NOMO-1 treated with DMSO at 0.1 percent for 48 hours (cell line): Measurements from ENCODE around the gene DNAJC11.
"Not testable (repeated sequence)": the region's sequence is repeated elsewhere in the genome, so short reads cannot be mapped to it uniquely, and the experiment has no call there.

Experiments used
- DNase-seq: peaks from one replicate; lab custom pipeline; 2025; ENCODE audit not compliant: unreplicated experiment; lab: John Stamatoyannopoulos, UW

Gene DNAJC11

DNA sequence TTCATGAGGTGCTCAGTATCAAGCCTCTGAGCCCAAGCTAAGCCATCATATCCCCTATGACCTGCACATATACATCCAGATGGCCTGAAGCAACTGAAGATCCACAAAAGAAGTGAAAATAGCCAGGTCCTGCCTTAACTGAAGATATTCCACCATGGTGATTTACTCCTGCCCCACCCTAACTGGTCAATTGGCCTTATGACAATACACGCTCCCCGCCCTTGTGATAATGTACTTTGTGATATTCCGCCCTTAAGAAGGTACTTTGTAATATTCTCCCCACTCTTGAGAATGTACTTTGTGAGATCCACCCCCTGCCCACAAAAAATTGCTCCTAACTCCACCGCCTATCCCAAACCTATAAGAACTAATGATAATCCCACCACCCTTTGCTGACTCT lies 1.7 kb downstream of the DNAJC11 start:
- DNase-seq: not testable (repeated sequence)

DNA sequence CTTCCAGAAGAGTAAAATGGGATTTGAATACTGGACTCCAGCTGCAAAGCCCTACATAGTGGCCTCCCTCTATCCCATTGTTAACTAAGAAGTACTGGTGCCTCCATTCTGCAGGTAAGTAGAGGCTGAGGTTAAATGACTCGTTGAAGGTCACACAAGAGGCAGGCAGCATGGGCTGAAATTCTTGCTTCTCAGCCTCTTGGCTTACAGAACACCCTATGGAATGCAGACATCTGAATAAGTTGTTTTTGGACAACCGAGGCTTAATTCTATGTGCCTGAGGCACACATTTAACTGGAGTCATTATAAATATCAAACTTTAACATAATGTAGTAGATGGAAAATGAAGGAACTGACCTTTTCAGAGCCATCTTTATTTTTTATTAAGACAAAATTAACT lies 5.7 kb downstream of the DNAJC11 start:
- DNase-seq: no peak

DNA sequence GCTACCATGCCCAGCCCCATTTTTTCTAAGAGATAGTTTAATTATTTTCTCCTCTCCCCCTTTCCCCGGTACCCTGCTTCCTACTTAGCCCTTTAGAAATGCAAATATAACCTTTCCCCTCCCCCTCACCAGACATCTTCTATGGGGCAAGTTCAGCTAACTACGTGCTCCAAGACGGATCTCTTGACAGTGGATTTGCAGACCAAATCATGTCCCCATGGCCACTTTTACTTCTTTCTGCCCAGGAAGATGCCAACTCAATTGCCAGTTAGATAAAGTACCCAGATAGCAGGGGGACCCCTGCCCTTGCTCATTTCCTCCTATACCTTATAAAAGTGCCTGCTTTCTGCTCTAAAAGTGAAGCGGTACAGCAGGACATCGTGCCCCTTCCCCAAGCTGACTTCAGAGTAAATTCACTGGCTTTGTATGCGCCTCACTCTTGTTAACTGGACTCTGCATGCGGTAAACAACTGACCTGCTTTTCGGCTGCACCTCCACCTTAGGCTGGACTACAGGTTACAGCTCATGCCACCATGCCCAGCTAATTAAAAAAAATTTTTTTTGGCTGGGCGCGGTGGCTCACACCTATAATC lies 7.4 kb downstream of the DNAJC11 start:
- no peak for DNase-seq

DNA sequence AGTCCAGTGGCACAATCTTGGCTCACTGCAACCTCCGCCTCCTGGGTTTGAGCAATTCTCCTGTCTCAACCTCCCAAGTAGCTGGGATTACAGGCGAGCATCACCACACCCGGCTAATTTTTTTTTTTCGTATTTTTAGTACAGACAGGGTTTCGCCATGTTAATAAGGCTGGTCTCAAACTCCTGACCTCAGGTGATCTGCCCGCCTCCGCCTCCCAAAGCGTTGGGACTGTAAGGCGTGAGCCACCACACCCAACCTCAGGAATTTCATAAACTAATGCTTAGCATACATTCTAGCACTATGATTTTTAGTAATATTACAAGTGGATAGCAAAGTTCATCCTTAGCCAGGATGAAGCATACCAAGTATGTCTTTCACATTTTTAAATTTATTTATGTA lies 8.7 kb downstream of the DNAJC11 start:
- no peak for DNase-seq

DNA sequence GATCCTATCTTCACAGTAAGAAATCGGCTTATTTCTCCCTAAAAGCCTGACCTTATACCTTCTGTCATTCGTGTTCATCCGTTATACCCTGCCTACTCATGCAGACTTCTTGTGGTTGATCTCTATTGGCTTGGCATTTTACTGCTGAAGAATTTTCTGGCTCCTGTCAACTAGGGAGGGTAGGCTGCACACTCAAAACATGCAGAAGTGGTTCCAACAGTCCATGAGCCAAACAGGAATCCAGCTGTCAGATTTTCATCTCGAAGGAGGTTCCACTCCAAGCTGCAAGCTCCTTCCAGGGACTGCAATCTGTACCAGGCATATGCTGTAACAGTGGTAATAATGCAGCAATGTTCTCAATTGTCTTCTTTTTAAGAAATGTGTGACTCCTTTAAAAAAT lies 10.1 kb downstream of the DNAJC11 start:
- DNase-seq: no peak

DNA sequence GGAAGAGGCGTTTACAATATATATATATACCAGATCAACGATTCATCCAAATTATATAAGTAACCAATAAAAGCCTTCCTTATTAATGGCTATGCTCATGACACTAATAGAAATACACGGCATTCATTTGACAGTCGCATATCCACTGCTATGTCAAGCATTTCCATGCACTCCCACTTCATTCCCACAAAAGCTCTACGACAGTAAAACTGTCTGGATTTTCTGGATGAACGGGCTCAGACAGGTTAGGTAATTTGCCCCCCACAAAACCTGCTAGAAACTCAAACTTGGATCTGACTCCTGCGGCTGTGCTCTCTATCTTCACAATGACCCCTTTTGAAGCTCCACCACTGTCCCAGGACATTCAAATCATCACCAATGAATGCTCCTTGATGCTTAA lies 11.4 kb downstream of the DNAJC11 start:
- DNase-seq: no peak

DNA sequence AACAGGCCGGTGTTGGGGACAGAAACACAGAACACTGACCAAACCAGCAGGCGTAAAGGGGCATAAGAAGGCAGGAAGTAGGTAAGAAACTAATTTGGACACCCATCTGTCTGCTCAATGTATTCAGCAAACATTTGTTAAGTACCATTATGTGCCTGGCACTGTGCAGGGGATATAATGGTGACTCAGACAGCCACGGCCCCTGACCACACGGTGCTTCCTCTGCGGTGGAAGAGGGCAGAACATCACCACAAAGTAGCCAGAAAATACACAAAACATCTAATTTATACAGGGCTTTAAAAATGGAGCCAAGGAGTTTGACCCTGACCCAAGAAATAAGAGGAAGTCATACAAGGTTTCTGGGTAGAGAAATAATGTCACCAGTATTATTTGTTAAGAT lies 12.9 kb downstream of the DNAJC11 start:
- DNase-seq: no peak

DNA sequence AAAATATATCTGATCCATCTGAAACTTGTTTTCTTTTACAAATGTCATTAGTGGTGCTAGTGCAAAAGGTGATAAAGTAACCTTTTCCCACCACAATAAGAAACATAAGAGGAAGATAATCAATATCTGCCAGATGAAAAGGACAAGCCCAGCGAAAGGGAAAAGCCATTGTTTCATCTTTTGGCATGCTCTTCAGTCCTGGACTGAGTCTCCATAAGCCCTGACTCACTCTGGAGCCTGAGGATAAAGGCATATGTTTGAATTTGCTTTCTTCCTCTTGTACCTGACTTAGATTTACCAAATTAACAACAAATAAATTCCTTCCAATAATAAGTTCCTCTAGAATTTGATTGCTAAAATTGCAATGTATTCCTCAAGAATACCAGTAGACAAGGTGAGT lies 13.6 kb downstream of the DNAJC11 start:
- no peak for DNase-seq

DNA sequence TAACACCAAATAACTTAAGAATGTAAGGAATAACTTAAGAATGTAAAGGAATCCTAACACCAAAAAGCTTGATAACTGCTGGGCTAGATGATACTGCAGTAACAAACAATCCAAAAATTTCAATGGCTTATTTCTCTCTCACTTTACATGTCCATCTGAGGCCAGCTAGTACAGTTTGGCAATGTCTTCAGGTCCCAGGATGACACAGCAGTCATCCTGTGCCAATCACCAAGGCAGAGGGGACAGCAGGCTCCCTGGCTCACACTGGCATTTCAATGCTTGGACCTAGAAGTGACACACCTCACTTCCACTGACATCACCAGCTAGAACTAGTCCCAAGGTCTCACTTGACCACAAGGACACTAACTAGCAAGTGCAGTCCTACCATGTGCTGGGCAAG lies 15.3 kb downstream of the DNAJC11 start:
- no peak for DNase-seq

DNA sequence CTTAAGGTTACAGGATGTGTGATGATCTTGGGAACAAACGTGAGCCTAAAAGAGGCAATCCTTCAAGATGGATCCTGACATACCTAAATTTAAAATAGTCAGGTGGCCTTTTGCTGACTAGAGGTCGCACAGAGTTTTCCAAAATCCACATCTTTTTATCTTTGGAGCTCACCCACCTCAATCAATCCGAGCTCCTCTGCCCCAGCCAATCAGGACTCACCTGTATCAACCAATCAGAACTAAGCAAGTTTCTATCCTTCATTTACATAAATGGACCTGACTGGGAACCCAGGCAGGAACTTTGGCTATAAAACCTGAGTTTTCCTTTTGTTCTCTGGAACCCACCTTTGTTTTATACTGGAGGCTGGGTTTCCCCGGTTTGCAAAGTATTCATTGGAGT lies 16.2 kb downstream of the DNAJC11 start:
- DNase-seq: no peak

DNA sequence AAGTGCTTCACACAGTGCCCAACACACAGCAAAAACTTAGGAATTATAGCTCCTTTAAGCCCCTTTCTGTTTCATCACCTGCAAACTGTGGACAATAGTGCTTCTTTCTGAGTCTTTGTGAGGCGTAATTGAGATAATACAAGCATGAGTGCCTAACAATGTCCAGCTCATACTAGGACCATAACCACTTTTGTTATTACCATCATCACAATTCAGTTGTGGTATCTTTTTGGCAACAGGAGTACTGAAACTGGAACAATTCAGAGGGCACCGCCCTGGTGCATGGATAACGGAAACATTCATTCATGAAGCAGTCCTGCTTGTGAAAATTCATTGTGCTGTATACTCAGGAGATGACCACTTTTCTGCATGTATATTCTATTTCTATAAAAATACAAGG lies 18.2 kb downstream of the DNAJC11 start:
- no peak for DNase-seq

DNA sequence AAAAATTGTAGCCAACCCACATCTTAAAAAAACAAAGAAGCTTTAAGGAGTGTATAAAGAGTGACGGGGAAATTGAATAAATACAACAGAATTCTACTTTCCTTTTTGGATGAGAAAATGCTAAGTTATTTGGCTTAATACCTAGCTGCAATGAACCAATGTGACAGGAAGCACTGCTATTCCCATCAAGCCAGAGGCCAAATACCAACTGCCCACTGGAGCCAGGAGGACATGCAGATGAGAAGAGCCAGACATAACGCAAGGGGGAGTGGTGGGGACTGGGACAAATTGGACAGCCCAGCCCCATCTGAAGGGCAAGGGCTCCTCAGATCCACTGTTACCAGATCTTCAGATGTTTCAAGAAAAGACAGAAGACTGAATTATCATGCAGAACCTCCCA lies 25.7 kb downstream of the DNAJC11 start:
- DNase-seq: no peak

DNA sequence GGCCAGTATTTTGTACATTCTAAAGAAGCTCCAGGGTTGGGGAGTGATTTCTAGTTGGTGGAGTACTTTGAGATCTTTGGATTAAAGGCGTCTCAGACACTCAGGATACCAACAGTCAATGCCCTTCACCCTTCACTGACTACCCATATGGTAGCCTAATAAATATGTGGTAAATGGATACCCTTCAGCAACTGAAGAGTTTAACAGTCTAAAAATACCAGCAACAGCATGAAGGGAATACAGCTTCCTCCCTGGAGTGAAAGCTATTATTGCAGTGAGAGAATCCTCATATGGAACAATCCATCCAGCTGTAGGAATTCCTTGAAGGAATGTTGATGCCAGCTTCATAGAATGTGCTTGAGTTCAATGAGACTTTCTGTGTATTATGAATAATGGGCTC lies 26.8 kb downstream of the DNAJC11 start:
- no peak for DNase-seq

DNA sequence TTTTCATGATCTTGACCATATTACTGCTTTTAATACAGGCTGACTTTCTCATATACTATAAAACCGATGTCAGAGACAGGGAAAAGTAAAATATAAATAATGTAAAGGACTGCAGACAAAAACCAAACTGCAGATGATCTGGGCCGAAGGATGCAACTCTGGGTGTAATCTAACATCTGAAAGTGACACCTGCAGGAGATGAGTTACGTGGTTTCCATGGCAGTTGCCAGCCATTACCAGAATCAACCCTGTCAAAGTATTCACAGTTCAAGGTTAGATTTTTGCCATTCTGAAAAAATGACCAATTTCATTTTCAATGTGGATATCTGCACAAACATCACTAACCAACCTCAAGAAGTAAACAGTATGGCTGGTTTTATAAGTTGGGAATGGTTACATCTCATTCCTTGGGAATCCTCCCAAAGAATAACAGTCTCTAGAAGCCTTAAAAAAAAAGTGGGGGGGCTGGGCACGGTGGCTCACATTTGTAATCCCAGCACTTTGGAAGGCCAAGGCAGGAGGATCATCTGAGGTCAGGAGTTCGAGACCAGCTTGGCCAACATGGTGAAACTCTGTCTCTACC lies 27.7 kb downstream of the DNAJC11 start:
- no peak for DNase-seq

DNA sequence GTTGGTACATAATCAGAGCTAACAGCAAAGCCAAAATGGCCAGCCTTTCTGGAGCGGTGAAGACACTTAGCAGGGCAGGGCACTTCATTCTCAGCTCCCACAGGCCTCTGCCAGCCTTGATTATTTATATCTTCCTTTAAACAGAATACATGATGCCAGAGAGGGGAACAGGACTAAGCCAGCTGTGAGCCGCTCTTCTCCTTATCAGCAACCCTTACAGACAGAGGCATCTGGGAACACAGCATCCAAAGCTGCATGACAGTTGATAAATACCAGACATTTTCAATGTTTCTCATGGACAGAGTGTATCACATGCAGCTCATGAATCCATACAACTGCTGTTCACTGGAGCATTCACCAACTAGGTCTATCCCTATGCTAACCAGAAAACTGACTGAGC lies 29.1 kb downstream of the DNAJC11 start:
- DNase-seq: no peak

DNA sequence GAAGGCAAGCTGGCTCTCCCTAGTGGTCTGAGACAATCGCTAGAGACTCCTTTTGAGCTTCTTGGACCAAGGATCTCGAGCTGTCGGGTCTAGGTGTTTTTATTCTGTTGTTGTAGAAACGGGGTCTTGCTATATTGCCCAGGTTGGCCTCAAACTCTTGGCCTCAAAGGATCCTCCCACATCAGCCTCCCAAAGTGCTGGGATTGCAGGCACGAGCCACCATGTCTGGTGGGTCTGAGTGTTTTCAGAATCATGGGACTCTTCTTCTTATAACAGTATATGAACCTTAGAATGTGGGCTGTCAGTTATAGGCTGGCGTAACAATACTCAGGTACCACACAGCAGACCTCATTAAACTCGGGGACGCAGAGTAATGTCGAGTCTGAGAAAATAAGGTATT lies 33.1 kb downstream of the DNAJC11 start:
- DNase-seq: no peak

DNA sequence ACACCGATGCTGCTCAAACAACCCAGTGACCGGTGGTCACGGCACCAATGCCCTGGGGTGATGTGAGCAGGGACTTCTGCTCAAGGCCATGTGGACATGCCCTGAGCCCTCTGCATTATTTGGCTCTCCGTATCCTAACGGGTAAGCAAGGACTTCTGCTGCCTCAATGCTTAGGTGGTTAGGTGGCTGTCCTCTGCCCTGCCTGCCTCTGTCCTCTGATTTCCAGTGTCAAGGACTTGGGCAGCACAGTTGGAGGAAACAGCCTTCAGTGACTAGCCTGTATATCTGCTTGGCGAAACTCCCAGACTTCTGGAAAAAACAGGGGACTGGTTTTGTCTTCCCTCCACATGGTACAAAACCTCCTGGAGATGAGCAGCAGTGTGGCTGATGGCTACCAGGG lies 34.5 kb downstream of the DNAJC11 start:
- no peak for DNase-seq

DNA sequence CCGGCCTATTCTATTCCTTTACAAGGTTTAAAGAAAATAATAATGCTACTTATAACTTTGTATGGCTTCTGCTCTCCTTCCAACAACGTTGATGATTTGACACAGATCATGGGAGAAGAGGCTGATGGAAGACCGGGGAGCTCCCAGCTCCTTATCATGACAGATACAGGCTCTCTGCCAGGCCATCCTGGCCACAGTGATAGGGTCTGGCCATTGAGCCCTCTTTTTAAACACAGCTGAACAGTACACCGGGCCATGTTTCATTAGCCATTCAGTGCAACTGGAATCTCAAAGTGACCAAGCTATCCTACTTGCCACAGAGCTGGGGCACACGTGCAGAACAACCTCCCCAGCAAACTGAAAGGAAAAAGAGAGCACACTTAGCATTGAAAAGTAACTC lies 34.9 kb downstream of the DNAJC11 start:
- no peak for DNase-seq

DNA sequence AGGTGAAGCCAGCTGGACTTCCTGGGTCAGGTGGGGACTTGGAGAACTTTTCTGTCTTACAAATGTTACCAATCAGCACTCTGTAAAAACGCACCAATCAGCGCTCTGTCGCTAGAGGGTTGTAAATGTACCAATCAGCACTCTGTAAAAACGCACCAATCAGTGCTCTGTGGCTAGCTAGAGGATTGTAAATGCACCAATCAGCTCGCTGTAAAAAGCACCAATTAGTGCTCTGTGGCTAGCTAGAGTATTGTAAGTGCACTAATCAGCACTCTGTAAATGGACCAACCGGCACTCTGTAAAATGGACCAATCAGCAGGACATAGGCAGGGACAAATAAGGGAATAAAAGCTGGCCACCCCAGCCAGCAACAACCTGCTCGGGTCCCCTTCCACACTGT lies 39.1 kb downstream of the DNAJC11 start:
- not testable (repeated sequence) for DNase-seq

DNA sequence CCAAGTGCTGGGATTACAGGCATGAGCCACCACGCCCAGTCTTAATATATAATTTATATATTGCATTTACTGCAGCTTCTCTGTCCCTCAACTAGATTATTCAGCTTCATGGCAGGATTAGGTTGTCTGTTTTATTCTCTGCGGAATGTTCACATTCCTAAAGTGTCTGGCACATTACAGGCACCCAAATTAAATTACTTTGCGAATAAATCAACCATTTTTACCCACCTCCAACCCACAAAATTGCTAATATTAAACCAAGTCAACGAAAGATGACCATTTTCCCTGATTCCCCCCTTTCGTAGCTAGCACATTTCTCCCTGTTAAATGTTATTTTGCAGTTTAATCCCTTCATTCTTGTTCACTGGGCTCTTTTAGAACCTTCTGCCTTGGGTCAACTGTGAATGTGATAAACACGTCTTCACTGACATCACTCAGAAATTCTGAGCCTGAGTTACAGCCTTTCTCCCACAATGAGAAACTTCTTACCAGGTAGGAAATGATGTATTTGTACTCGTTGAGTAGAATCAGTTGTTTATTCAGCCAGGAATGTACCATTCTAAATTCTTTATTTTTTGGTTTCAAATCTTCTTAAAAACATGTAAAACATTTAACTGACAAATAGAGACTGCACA lies 41.1 kb downstream of the DNAJC11 start:
- no peak for DNase-seq

DNA sequence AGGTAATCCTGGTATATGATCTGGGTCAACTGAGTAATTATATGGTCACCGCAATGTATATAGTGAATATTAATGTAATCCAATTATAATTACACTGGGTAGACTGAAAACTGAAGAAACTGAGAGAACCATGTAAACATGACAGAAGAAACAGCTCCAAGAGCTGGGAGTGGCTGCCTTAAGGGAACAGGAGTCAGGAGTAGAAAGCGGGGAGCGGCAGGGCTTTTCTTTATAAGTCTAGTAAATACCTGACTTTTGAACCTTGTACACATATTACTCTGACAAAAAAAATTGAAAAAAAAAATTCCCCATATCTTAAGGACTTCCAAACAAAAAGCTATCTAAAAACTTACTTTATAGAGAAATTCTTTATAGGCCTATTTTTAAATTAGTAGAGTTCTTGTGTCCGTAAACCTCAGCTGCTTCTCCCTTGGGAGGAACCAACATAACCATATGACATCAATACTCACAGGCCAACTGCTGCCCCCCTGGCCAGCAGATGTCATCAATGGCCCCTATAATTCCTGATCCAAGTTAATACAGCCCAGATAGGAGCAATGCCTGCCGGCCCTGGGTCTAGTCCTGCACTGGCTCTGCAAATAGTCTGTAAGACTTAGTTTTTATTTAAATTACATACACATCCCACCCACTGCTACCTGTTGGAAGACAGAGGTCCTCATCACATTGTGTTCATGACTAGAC lies 43.1 kb downstream of the DNAJC11 start:
- no peak for DNase-seq

DNA sequence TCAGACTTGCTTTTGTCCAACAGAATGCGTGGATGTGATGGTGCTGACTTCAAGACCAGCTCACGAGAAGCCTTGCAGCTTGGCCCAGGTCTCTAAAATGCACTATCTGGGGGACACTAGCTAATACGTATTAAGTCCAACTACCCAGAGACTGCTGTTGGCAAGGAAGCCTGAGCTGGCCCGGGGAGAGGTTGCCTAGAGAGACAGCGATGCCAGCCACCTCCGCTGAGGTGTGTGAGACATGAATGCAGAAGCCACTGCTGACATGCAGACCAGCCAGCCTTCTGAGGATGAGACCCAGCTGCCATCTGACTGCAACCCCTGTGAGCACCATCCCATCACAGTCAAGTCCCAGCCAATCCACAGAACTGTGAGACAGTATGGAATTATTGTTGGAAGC lies 44.5 kb downstream of the DNAJC11 start:
- DNase-seq: no peak
